Stomach (tissue), 4 donors: ENCODE measurements around the gene RALGAPA2.

Source experiments
- POLR2AphosphoS5 ChIP-seq, 3 donors: sonication (generic); formaldehyde crosslinking; IDR thresholded peaks; one replicate each; pipeline ENCODE4 v1.6.1; 2016; ENCODE audit warnings: antibody characterized with exemption in 3 of 3
- TF ChIP-seq, protein P1 (sequence below), 7 experiments: fragments of 450-650 bp in 4 of 7; fragments of 200-600 bp in 3 of 7; sonication (generic) in 3 of 7; IDR thresholded peaks; one replicate each; pipeline ENCODE4 v1.5.1; 2016 to 2019; ENCODE audit warnings: antibody characterized with exemption in 7 of 7, control low read depth in 2 of 7, mild to moderate bottlenecking in 1 of 7

DNA sequence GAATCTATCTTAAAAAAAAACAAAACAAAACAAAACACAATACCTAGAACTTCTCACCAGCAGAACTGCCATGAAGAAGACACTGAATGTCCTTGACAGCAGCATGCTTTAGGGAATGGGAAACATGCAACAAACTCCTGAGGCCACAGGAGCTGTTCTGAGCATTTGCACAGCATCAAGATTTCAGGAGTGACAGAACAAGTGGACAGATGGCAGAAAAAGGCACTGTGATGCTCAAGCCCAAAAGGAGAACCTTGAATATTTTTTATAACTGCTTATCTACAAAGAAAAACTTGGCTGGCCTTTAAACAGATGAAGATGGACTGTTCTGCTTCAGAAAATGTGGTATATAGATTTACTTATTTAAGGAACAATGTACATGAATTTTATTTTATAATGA lies 158.9 kb downstream of the RALGAPA2 start:
- no peak for TF ChIP-seq POLR2AphosphoS5 (IDR thresholded peaks at IDR 0.05)
- TF ChIP-seq, protein P1, sequence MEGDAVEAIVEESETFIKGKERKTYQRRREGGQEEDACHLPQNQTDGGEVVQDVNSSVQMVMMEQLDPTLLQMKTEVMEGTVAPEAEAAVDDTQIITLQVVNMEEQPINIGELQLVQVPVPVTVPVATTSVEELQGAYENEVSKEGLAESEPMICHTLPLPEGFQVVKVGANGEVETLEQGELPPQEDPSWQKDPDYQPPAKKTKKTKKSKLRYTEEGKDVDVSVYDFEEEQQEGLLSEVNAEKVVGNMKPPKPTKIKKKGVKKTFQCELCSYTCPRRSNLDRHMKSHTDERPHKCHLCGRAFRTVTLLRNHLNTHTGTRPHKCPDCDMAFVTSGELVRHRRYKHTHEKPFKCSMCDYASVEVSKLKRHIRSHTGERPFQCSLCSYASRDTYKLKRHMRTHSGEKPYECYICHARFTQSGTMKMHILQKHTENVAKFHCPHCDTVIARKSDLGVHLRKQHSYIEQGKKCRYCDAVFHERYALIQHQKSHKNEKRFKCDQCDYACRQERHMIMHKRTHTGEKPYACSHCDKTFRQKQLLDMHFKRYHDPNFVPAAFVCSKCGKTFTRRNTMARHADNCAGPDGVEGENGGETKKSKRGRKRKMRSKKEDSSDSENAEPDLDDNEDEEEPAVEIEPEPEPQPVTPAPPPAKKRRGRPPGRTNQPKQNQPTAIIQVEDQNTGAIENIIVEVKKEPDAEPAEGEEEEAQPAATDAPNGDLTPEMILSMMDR (IDR thresholded peaks at IDR 0.05), result no peak
